Esophagus squamous epithelium (tissue), 4 donors: ENCODE results near the gene ZNF492.

Source experiments
- CTCF ChIP-seq, 6 experiments: fragments of 450-650 bp in 4 of 6; fragments of 200-600 bp in 2 of 6; sonication (generic) in 2 of 6; IDR thresholded peaks; one replicate each; pipeline ENCODE4 v1.5.1; 2016 to 2019; ENCODE audit warnings: antibody characterized with exemption in 6 of 6, mild to moderate bottlenecking in 4 of 6, moderate library complexity in 4 of 6
- POLR2A ChIP-seq, 4 donors: fragments of 450-650 bp; IDR thresholded peaks; one replicate each; pipeline ENCODE4 v1.6.1; 2017; ENCODE audit warnings: antibody characterized with exemption in 4 of 4, mild to moderate bottlenecking in 4 of 4, moderate library complexity in 3 of 4

DNA sequence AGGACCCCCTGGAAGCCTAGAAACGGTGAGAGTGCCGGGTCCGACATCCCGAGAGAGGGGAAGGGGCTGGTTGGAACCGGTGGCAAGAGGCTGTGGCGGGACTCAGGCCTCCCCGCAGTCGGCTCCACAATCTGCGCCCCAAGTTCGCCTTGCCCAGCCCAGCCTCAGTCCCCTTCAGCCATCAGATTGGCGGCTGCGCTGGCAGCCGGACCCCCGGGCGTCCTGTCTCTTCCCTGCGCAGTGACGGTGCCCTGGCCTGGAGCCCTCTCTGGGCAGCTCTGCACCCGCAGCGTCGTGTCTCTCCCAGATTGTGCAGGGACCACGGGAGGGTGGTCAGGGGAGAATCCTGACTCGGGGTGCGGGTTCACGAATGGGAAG lies 315 bp downstream of the ZNF492 start:
- TF ChIP-seq CTCF (IDR thresholded peaks at IDR 0.05), result no peak
- TF ChIP-seq POLR2A (IDR thresholded peaks at IDR 0.05), result no peak
